HepG2 (cell line): ENCODE data around the gene CTNNA2. TPM values are rescaled to one million over a fixed set of nuclear protein-coding genes. Genes with fewer than 3 reads are reported as not detected.

ENCODE experiments used
- ATAC-seq: fragments of 200-7000 bp; cut with Tn5 transposase; 3 replicates; pipeline ENCODE4 v1.9.1; 2020; ENCODE audit warnings: mild to moderate bottlenecking, moderate library complexity
- BruUV-seq: library from RNA; stranded (reverse); fragments of 400-500 nt; replicated peaks from 2 replicates; lab custom pipeline; 2021; lab: Mats Ljungman, UMichigan
- CTCF ChIA-PET: fragments of 300-600 bp; formaldehyde crosslinking; extraction: SDS; loops from one replicate; lab custom pipeline; 2021; ENCODE audit warnings: low total read pairs, inconsistent platforms, low intra/inter-chr PET ratio; lab: Yijun Ruan, JAX
- POLR2A ChIA-PET: fragments of 350-600 bp; sonication (Branson Sonifier 250); formaldehyde crosslinking; loops from one replicate; lab custom pipeline; 2020; ENCODE audit warnings: antibody characterized with exemption, inconsistent platforms; lab: Yijun Ruan, JAX
- DNase-seq: peaks from one replicate; pipeline ENCODE4 v3.0.0-alpha.2; 2015; ENCODE audit warnings: low spot score
- FAIRE-seq: peaks from 3 replicates; lab custom pipeline; 2011; peaks lifted over from hg19 to GRCh38; lab: Jason Lieb, UNC
- H2AFZ ChIP-seq: one replicate; pipeline ENCODE4 v1.6.1; 2011; ENCODE audit warnings: low read length, inconsistent platforms
- H3K27ac ChIP-seq: fragments of 300-600 bp; 3 replicates; pipeline ENCODE4 v1.8.0; 2011; ENCODE audit warnings: mixed run types, mild to moderate bottlenecking, mixed read lengths, low read length, inconsistent platforms; ENCODE audit not compliant: insufficient read depth; ENCODE audit errors: extremely low read length
- H3K27me3 ChIP-seq, 2 experiments: fragments of 200-600 bp in 1 of 2; 2 replicates in 1 of 2; 3 replicates in 1 of 2; pipeline versions ENCODE4 v1.6.0 to v1.8.0; 2011; ENCODE audit warnings: low read length in 2 of 2, mild to moderate bottlenecking in 2 of 2, moderate library complexity in 2 of 2, inconsistent platforms in 1 of 2; ENCODE audit not compliant: insufficient read depth in 2 of 2, control insufficient read depth in 1 of 2
- H3K36me3 ChIP-seq, 2 experiments: fragments of 200-600 bp in 1 of 2; replicated peaks in 1 of 2; 2 replicates in 1 of 2; 3 replicates in 1 of 2; pipeline versions ENCODE4 v1.5.1 to v1.8.0; 2011; ENCODE audit warnings: low read length in 2 of 2, inconsistent platforms in 1 of 2; ENCODE audit not compliant: insufficient read depth in 2 of 2, control insufficient read depth in 1 of 2
- H3K4me1 ChIP-seq: 2 replicates; pipeline ENCODE4 v1.5.1; 2012; ENCODE audit warnings: low read length, inconsistent platforms; ENCODE audit not compliant: insufficient read depth
- H3K4me2 ChIP-seq: 2 replicates; pipeline ENCODE4 v1.6.0; 2011; ENCODE audit warnings: low read depth, low read length, inconsistent platforms
- H3K4me3 ChIP-seq, 3 experiments: fragments of 200-600 bp in 1 of 3; sonication (generic), shearing (Covaris generic) in 1 of 3; replicated peaks in 1 of 3; 2 replicates each; pipeline ENCODE4 v1.5.1; 2011 to 2016; ENCODE audit warnings: low read length in 3 of 3, inconsistent platforms in 2 of 3, low read depth in 2 of 3, mild to moderate bottlenecking in 2 of 3, control low read depth in 1 of 3, mixed read lengths in 1 of 3; ENCODE audit not compliant: insufficient read depth in 1 of 3
- H3K79me2 ChIP-seq: one replicate; pipeline ENCODE4 v1.6.1; 2011; ENCODE audit warnings: low read length, inconsistent platforms; ENCODE audit not compliant: insufficient read depth
- H3K9ac ChIP-seq: 2 replicates; pipeline ENCODE4 v1.6.0; 2011; ENCODE audit warnings: mild to moderate bottlenecking, low read depth, low read length, inconsistent platforms; ENCODE audit not compliant: insufficient read depth
- H3K9me3 ChIP-seq: 2 replicates; pipeline ENCODE4 v1.5.1; 2012; ENCODE audit warnings: mild to moderate bottlenecking, low read length
- H4K20me1 ChIP-seq: 2 replicates; pipeline ENCODE4 v1.6.0; 2011; ENCODE audit warnings: inconsistent platforms, mild to moderate bottlenecking, low read length, moderate library complexity; ENCODE audit not compliant: insufficient read depth
- CC2D1A ChIP-seq: sonication (generic); formaldehyde crosslinking; IDR thresholded peaks from 2 replicates; pipeline ENCODE4 v1.8.1; 2023; ENCODE audit warnings: mild to moderate bottlenecking, missing genetic modification reagents
- HNF1B ChIP-seq: sonication (generic); formaldehyde crosslinking; IDR thresholded peaks from 2 replicates; pipeline ENCODE4 v1.5.1; 2020; ENCODE audit warnings: mild to moderate bottlenecking, moderate library complexity, missing genetic modification reagents
- NFIB ChIP-seq: sonication (generic); formaldehyde crosslinking; IDR thresholded peaks from 2 replicates; pipeline ENCODE4 v1.9.0; 2021; ENCODE audit warnings: missing genetic modification reagents, mild to moderate bottlenecking, borderline replicate concordance
- SMYD3 ChIP-seq: sonication (generic); formaldehyde crosslinking; IDR thresholded peaks from 2 replicates; pipeline ENCODE4 v1.8.1; 2023; ENCODE audit warnings: mild to moderate bottlenecking, missing genetic modification reagents
- SSRP1 ChIP-seq: IDR thresholded peaks from 2 replicates; pipeline ENCODE4 v1.6.1; 2016; ENCODE audit warnings: control low read depth
- ZNF44 ChIP-seq: sonication (generic); formaldehyde crosslinking; IDR thresholded peaks from 2 replicates; pipeline ENCODE4 v1.5.1; 2020; ENCODE audit warnings: mild to moderate bottlenecking, missing genetic modification reagents
- ZNF512B ChIP-seq: sonication (generic); formaldehyde crosslinking; IDR thresholded peaks from 2 replicates; pipeline ENCODE4 v1.5.1; 2020; ENCODE audit warnings: missing genetic modification reagents, mild to moderate bottlenecking, borderline replicate concordance
- WGBS: methylation state at CpG from one replicate; pipeline ENCODE4 v1.1.6; 2017; ENCODE audit warnings: low lambda C conversion rate; 5-methylcytosine and 5-hydroxymethylcytosine counted together
- in situ Hi-C: cut with HindIII; loops from 2 replicates; pipeline ENCODE4 v1.10.0; 2017; ENCODE audit warnings: low pct_unique_long_range_greater_than_20kb; ENCODE audit not compliant: extremely low pct_ligation_motif_present
- intact Hi-C: fragments of 100-400 bp; cut with micrococcal nuclease; formaldehyde crosslinking; loops from one replicate; pipeline ENCODE4 v1.10.0; 2022; ENCODE audit not compliant: unreplicated experiment
- polyA plus RNA-seq, 8 experiments: library from polyadenylated mRNA; depleted of rRNA in 3 of 8; stranded (reverse) in 7 of 8; unstranded in 1 of 8; fragments of >200 nt; fragmentation: Illumina TruSeq in 4 of 8; extraction: Trizol in 4 of 8; gene quantifications; 2 replicates each; pipeline versions ENCODE4 v1.2.1 to v1.2.3, GENCODE V29; 2011 to 2016; ENCODE audit warnings: low read depth in 4 of 8, missing spikeins in 1 of 8, mixed read lengths in 1 of 8; ENCODE audit not compliant: insufficient read depth in 1 of 8
- total RNA-seq, 5 experiments: library from RNA; depleted of rRNA; stranded (reverse); fragments of >200 nt; fragmentation: Illumina TruSeq; extraction: Trizol; gene quantifications; 2 replicates each; pipeline ENCODE4 v1.2.3, GENCODE V29; 2016; ENCODE audit warnings: low read depth in 1 of 5

The CTNNA2 gene
- total and polyA plus RNA-seq, 2 of the 13 experiments (the other 11 are each of a cell fraction or from before 2014, with no cell fraction given) = not detected

- intact Hi-C loops = no loop called here
- no peak overlapping the region for H3K27ac ChIP-seq
- no peaks in the 10 kb centered on the region for H3K9me3 ChIP-seq
- H3K27me3 ChIP-seq = no peaks in the 10 kb centered on the region
- ChIA-PET POLR2A (no interaction called here), CTCF (no interaction called here)
- H3K36me3 ChIP-seq = no peaks in the 10 kb centered on the region
- ATAC-seq = no peak
- no peaks in the 10 kb centered on the region for H4K20me1 ChIP-seq
- H2AFZ ChIP-seq = no peak overlapping the region
- H3K79me2 ChIP-seq = no peaks in the 10 kb centered on the region
- no peak for FAIRE-seq
- BruUV-seq = no TSS peak
- H3K4me2 ChIP-seq = no peak overlapping the region
- no peaks in the 10 kb centered on the region for H3K4me1 ChIP-seq
- DNase-seq = no peak
- TF ChIP-seq NFIB (CRISPR knock-in tag) (no peak), SSRP1 (CRISPR knock-in tag) (no peak), HNF1B (no peak), ZNF512B (CRISPR knock-in tag) (no peak), SMYD3 (CRISPR knock-in tag) (no peak), ZNF44 (CRISPR knock-in tag) (no peak), CC2D1A (CRISPR knock-in tag) (no peak)
- TF ChIP-seq, all 625 proteins: peak for 0
- no peak overlapping the region for H3K4me3 ChIP-seq
- in situ Hi-C loops = no loop called here
- 6% methylated on average over 3 of the region's 3 CpGs for WGBS
- H3K9ac ChIP-seq = no peak overlapping the region
Measured at GRCh38 chr2:79981316-79981715, 468.5 kb downstream of the CTNNA2 start.
